ENCODE results near the gene RSRC1.
"Not testable (repeated sequence)": the region's sequence is repeated elsewhere in the genome, so short reads cannot be mapped to it uniquely, and the experiment has no call there.

The RSRC1 gene

DNA sequence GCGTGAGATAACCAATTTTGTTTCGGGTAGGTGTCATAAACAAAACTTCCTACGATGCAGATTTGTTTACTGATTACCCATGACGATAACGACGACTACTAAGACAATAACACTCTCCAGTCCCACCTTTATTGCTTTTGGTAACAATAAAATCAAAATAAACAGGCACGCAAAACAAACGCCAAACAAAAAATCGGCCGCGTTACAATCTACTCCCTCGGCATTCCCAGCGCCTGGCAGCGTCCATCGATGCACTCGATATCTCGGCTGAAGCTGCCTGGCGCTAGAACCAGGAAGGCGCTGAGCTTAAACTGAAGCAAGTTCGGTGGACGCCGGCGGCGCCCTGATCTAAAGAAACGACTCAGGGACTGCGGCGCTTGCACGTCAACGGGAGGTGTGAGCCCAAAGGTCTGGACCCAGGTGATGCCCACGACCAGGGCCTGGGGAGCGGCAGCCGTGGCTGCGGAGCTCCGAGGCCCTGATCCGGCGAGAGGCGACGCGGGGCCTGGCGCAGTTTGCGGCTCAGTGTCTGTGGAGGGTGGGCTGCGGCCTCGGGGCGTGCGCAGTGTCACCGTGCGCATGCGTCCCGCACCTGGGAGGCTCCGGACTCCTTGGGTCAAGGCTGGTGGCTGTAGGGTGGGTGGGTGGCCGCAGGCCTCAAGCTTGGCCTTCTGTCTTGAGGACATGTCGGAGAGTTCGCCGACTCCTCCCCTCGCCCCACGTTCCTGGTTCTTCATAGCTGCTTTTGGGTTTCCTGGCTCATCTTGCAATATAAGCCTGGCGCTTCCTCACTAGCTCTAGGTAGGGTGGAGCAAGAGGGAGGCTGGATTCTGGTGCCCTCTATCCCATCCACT, at the start of gene RSRC1:
Gene RSRC1, plus strand, starts transcription at position 286 of the 854 bp plus-strand sequence. CDS start 12,016 bp downstream, outside the sequence.
- H3K4me1 ChIP-seq = peaks cover 11% of the 10 kb centered on the region
- in situ Hi-C loops (cut with MboI; ENCODE audit: low sequenced_read_pairs) = no loop called here
- H3K4me3 ChIP-seq = peak within 1 kb of the TSS; percentile 95
- peaks cover 3% of the 10 kb centered on the region; the same call in 1 of the 2 replicates for H3K9me3 ChIP-seq
- DNase-seq (ENCODE audit: low spot score in 2 of 2) = peak; percentile 74 to 89
- no peaks in the 10 kb centered on the region for H3K36me3 ChIP-seq (replicated peaks)
- H3K27me3 ChIP-seq (ENCODE audit: low read depth) = no peaks in the 10 kb centered on the region

DNA sequence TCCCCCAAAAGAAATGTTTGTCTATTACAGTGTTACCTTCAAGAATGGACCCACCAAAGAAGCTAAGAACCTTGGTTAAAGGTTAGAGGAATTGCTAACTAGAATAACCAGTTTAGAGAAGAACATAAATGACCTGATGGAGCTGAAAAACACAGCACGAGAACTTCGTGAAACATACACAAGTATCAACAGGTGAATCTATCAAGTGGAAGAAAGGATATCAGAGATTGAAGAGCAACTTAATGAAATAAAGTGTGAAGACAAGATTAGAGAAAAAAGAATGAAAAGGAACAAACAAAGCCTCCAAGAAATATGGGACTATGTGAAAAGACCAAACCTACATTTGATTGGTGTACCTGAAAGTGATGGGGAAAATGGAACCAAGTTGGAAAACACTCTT, 44.3 kb upstream of the RSRC1 start:
- in situ Hi-C loops (cut with MboI; ENCODE audit: low sequenced_read_pairs); H3K36me3 ChIP-seq (replicated peaks): not testable (repeated sequence)

GRCh38 chr3:158072790-158073189, 37.1 kb upstream of the RSRC1 start:
- DNase-seq (ENCODE audit: low spot score in 2 of 2) = no peak
- in situ Hi-C loops (cut with MboI; ENCODE audit: low sequenced_read_pairs) = no loop called here
- H3K36me3 ChIP-seq (replicated peaks) = no peaks in the 10 kb centered on the region
- H3K4me3 ChIP-seq = no peak overlapping the region
- H3K27me3 ChIP-seq (ENCODE audit: low read depth) = no peaks in the 10 kb centered on the region; the same call in 1 of the 2 replicates
- no peaks in the 10 kb centered on the region for H3K9me3 ChIP-seq
- no peaks in the 10 kb centered on the region for H3K4me1 ChIP-seq

More for the DNA sequence above, 44.3 kb upstream of the RSRC1 start:
- not testable (repeated sequence) for H3K4me3 ChIP-seq; H3K9me3 ChIP-seq; H3K27me3 ChIP-seq (ENCODE audit: low read depth); DNase-seq (ENCODE audit: low spot score in 2 of 2); H3K4me1 ChIP-seq

GRCh38 chr3:158074591-158074990, 35.3 kb upstream of the RSRC1 start:
- no peaks in the 10 kb centered on the region for H3K27me3 ChIP-seq (ENCODE audit: low read depth)
- no peaks in the 10 kb centered on the region for H3K4me1 ChIP-seq
- H3K36me3 ChIP-seq (replicated peaks) = no peaks in the 10 kb centered on the region
- H3K9me3 ChIP-seq = no peaks in the 10 kb centered on the region
- DNase-seq (ENCODE audit: low spot score in 2 of 2) = no peak
- no peak overlapping the region for H3K4me3 ChIP-seq
- in situ Hi-C loops (cut with MboI; ENCODE audit: low sequenced_read_pairs) = no loop called here

DNA sequence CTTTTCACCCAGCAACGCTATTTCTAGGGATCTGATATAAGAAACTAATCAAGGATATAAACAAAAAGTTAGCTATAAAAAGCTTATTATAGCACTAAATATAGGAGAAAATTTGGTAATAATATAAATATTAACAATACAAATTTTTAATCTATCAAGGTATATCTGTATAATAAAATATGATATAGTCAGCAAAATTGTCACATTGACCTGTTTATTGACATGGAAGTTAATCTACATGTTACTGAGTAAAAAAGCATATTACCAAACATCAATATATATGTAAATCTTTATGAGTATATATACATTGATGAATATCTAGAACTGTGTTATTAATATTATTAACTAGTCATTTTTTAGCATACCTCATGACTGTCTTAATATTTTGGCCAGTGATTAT, 30.3 kb upstream of the RSRC1 start:
- DNase-seq (ENCODE audit: low spot score in 2 of 2) = no peak
- in situ Hi-C loops (cut with MboI; ENCODE audit: low sequenced_read_pairs) = no loop called here
- H3K36me3 ChIP-seq (replicated peaks) = no peaks in the 10 kb centered on the region
- no peaks in the 10 kb centered on the region for H3K4me1 ChIP-seq
- no peaks in the 10 kb centered on the region for H3K9me3 ChIP-seq
- no peaks in the 10 kb centered on the region for H3K27me3 ChIP-seq (ENCODE audit: low read depth)
- H3K4me3 ChIP-seq = no peak overlapping the region

DNA sequence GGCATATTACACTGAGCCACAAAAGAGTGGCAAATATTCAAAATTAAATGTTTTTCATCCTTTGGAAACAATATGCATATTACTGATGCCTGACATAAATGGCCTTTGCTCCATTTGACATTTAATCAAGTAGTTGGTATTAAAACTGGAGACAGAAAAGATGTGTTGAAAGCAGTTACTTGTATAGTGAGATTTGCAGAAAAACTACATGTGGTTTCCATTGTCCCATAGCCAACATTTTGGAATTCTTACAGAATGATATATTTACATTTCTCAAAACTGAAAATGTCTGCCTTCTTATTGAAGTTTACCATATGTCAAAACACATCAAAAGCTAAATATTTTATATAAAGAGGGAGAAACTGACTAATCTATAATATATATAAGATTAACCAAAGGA, 25.2 kb upstream of the RSRC1 start:
- H3K36me3 ChIP-seq (replicated peaks) = no peaks in the 10 kb centered on the region
- in situ Hi-C loops (cut with MboI; ENCODE audit: low sequenced_read_pairs) = no loop called here
- no peak overlapping the region for H3K4me3 ChIP-seq
- no peaks in the 10 kb centered on the region for H3K4me1 ChIP-seq
- no peaks in the 10 kb centered on the region for H3K27me3 ChIP-seq (ENCODE audit: low read depth)
- DNase-seq (ENCODE audit: low spot score in 2 of 2) = no peak
- H3K9me3 ChIP-seq = no peaks in the 10 kb centered on the region

DNA sequence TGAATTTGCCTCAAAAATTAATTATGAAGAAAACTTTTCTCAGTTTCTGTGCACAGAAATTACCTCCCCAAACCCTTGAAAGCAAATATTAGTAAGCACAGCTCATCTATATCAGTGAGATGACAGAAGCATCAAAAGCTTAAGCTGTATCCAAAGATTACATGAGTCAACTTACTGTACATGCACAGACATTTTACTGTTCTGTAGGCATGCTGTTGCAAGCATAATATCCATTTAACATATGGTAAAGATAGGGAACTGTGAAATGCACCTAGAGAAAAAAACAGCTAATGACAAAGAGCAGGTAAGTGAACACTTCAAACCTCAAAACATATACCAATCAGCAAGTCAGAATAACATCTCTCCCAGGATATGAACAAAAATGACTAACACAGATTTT, 24.5 kb upstream of the RSRC1 start:
- H3K4me3 ChIP-seq = no peak overlapping the region
- in situ Hi-C loops (cut with MboI; ENCODE audit: low sequenced_read_pairs) = no loop called here
- no peaks in the 10 kb centered on the region for H3K27me3 ChIP-seq (ENCODE audit: low read depth)
- no peak for DNase-seq (ENCODE audit: low spot score in 2 of 2)
- H3K36me3 ChIP-seq (replicated peaks) = no peaks in the 10 kb centered on the region
- no peaks in the 10 kb centered on the region for H3K9me3 ChIP-seq
- H3K4me1 ChIP-seq = no peaks in the 10 kb centered on the region

DNA sequence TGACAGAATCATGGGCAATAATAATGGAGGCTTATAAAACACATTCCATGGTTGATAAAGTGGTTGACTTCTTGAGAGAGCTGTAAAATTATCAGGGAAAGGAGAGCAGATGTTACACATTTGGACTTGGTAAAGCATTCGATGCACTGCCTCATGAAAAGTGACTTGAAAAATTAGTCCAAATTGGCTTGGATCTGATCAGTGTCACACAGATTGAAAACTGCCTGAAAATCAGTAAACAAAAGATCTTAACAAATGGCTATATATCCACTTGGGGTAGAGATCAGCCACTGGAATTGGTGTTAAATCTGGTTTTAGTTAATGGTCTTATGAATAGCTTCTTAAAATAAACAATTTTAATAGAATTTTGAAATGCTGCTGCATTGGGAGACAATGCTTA, 24.0 kb upstream of the RSRC1 start:
- Histone ChIP-seq H3K9me3 (no peaks in the 10 kb centered on the region), H3K27me3 (ENCODE audit: low read depth) (no peaks in the 10 kb centered on the region), H3K4me3 (no peak overlapping the region), H3K36me3 (replicated peaks) (no peaks in the 10 kb centered on the region), H3K4me1 (no peaks in the 10 kb centered on the region)
- in situ Hi-C loops (cut with MboI; ENCODE audit: low sequenced_read_pairs) = no loop called here
- no peak for DNase-seq (ENCODE audit: low spot score in 2 of 2)

GRCh38 chr3:158086361-158086760, 23.5 kb upstream of the RSRC1 start:
- in situ Hi-C loops (cut with MboI; ENCODE audit: low sequenced_read_pairs) = no loop called here

DNA sequence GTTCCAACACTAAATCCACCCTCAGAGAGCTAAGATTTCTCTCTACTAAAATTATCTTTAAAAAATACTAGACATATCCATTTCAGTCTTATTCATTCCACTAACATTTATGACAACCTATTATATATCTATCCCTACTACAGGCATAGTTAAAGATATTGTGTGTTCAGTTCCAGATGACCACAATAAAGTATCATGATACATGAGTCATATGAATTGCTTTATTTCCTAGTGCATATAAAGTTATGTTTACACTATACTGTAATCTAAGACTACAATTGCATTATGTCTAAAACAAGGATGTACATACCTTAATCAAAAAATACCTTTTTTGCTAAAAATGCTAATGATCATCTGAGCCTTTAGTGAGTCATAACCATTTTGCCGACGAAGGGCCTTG, 23.1 kb upstream of the RSRC1 start:
- H3K27me3 ChIP-seq (ENCODE audit: low read depth) = no peaks in the 10 kb centered on the region
- H3K4me1 ChIP-seq = no peaks in the 10 kb centered on the region
- no peak for DNase-seq (ENCODE audit: low spot score in 2 of 2)
- H3K36me3 ChIP-seq (replicated peaks) = no peaks in the 10 kb centered on the region
- no peak overlapping the region for H3K4me3 ChIP-seq
- in situ Hi-C loops (cut with MboI; ENCODE audit: low sequenced_read_pairs) = no loop called here
- no peaks in the 10 kb centered on the region for H3K9me3 ChIP-seq

More at GRCh38 chr3:158086361-158086760, 23.5 kb upstream of the RSRC1 start:
- Histone ChIP-seq H3K4me3 (no peak overlapping the region), H3K4me1 (no peaks in the 10 kb centered on the region), H3K9me3 (no peaks in the 10 kb centered on the region), H3K27me3 (ENCODE audit: low read depth) (no peaks in the 10 kb centered on the region), H3K36me3 (replicated peaks) (no peaks in the 10 kb centered on the region)
- DNase-seq (ENCODE audit: low spot score in 2 of 2) = no peak

DNA sequence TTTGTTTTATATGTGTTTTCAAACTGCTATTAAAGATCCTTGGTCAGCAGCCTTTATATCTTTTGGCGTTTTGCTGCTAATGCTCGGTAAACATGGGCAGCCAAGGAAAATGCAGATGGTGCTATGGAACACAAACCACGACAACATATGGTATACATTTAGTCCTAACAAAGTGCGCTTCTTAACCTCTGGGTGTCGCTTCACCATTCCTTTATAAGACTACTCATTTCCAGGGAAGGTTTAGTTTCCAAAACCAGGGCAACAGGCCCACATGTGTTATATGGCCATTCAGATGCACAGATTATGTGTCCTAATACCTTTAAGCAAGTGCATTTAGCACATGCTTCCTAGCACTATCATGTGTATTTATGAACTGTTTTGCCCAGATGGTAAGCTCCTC, 18.4 kb upstream of the RSRC1 start:
- no peak overlapping the region for H3K4me3 ChIP-seq
- DNase-seq (ENCODE audit: low spot score in 2 of 2) = peak in 1 of 2 experiments; percentile 76

GRCh38 chr3:158093526-158093925, 16.4 kb upstream of the RSRC1 start:
- no peaks in the 10 kb centered on the region for H3K27me3 ChIP-seq (ENCODE audit: low read depth)
- in situ Hi-C loops (cut with MboI; ENCODE audit: low sequenced_read_pairs) = no loop called here
- no peak for DNase-seq (ENCODE audit: low spot score in 2 of 2)
- peaks cover 16% of the 10 kb centered on the region for H3K36me3 ChIP-seq (replicated peaks)
- no peaks in the 10 kb centered on the region; the same call in 1 of the 2 replicates for H3K9me3 ChIP-seq
- H3K4me3 ChIP-seq = no peak overlapping the region
- no peaks in the 10 kb centered on the region for H3K4me1 ChIP-seq

More for the DNA sequence above, 18.4 kb upstream of the RSRC1 start:
- in situ Hi-C loops (cut with MboI; ENCODE audit: low sequenced_read_pairs) = no loop called here
- Histone ChIP-seq H3K27me3 (ENCODE audit: low read depth) (no peaks in the 10 kb centered on the region), H3K36me3 (replicated peaks) (no peaks in the 10 kb centered on the region), H3K9me3 (no peaks in the 10 kb centered on the region; the same call in 1 of the 2 replicates), H3K4me1 (no peaks in the 10 kb centered on the region)

DNA sequence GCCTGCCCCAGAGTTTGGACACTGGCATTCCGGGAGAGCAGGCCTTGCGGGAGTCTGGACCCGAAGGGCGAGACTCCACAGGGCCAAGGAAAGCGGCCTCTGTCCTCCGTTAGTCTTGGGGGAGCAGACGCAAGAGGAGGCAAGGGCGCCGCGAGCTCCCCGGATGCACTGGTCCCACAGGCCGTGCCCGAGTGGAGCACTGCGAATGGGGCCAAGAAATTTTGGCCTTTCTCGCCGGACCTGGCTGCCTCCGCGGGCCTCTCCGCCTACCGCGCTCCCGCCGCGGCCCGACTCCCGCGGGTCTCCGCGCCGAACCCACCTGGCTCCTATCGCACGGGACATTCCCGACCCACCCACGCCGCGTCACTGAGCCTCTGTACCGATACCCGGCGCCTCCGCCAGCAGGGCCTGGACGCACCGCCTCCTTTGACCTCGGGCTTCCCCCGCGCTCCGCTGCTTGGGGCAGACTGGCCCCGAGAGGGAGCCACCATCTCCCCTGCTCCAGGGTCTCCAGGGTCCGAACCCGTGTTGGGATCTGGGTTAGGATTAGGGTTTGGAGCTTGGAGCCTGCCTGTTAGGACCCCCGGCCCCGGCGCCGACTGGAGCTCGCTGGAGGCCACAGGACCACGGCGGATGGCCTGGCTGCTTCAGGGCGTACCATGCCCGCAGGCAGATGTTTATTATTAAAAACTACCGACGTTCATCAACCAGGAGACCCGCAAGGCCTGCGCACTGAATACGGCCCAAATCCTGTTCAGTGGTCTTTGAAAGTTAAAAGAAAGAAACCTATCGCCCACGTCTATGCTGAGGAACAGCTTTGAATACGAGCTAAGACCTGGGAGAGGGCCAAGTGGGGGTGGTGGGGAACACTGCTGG, 15.4 kb upstream of the RSRC1 start:
- Histone ChIP-seq H3K36me3 (replicated peaks) (peaks cover 24% of the 10 kb centered on the region), H3K9me3 (no peaks in the 10 kb centered on the region; the same call in 1 of the 2 replicates), H3K4me1 (peaks cover 3% of the 10 kb centered on the region; the same call in 1 of the 2 replicates), H3K4me3 (no peak overlapping the region), H3K27me3 (ENCODE audit: low read depth) (no peaks in the 10 kb centered on the region)
- DNase-seq (ENCODE audit: low spot score in 2 of 2) = no peak
- in situ Hi-C loops (cut with MboI; ENCODE audit: low sequenced_read_pairs) = no loop called here

All from HAP-1 (cell line).